DOHH2 (cell line): ENCODE measurements around the gene SOX18.

Source experiments
- CTCF ChIP-seq: fragments of 200-600 bp; sonication (generic); IDR thresholded peaks from one replicate; pipeline ENCODE4 v1.5.1; 2014; ENCODE audit warnings: antibody characterized with exemption, mild to moderate bottlenecking, low read depth, low read length; ENCODE audit not compliant: poor library complexity, severe bottlenecking
- EZH2phosphoT487 ChIP-seq: fragments of 200-600 bp; sonication (generic); IDR thresholded peaks from 2 replicates; pipeline ENCODE4 v1.6.1; 2017; ENCODE audit warnings: borderline replicate concordance, mild to moderate bottlenecking, antibody characterized with exemption, low read length, moderate library complexity, mixed read lengths

DNA sequence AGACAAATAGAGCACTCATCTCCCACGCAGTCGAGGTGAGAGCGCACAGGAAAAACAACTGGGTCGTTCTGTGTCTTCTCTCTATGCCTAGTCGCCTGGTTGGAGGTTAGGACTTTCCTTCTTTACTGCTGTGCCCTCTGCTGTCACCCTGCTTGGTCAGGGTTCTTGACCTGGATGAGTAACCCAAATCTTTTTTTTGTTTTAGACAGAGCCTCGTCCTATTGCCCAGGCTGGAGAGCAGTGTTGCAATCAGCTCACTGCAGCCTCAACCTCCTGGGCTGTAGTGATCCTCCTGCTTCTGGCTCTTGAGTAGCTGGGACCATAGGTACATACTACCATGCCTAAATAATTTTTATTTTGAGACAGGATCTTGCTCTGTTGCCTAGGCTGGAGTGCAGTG lies 44.0 kb downstream of the SOX18 start:
- TF ChIP-seq CTCF = no peak
- TF ChIP-seq EZH2phosphoT487 = no peak
